Activated CD8-positive, alpha-beta memory T cell treated with anti-CD3 and anti-CD28 coated beads, Interleukin-2, amount 50 U/mL, for 48 hours (primary cell): ENCODE measurements around the gene FSD1.

Experiments
- DNase-seq: peaks from one replicate; pipeline ENCODE4 v3.0.0-alpha.2; 2020

Gene FSD1

DNA sequence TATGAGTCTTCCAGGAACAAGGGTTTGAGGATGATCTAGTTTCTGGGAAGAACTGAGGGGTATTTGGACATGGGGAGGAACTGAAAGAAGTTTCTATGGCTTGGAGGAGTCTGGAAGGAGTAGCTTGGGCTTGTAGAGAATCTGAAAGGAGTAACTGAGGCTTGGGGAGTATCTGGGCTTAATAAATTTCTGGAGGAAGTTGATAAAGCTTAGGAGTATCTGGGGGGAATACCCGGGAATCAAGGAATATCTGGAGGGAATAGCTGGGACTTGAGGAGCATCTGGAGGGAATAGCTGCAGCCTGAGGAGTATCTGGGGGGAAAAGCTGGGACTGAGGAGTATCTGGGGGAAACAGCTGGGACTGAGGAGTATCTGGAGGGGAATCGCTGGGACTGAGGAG, 16.0 kb downstream of the FSD1 start:
- no peak for DNase-seq

DNA sequence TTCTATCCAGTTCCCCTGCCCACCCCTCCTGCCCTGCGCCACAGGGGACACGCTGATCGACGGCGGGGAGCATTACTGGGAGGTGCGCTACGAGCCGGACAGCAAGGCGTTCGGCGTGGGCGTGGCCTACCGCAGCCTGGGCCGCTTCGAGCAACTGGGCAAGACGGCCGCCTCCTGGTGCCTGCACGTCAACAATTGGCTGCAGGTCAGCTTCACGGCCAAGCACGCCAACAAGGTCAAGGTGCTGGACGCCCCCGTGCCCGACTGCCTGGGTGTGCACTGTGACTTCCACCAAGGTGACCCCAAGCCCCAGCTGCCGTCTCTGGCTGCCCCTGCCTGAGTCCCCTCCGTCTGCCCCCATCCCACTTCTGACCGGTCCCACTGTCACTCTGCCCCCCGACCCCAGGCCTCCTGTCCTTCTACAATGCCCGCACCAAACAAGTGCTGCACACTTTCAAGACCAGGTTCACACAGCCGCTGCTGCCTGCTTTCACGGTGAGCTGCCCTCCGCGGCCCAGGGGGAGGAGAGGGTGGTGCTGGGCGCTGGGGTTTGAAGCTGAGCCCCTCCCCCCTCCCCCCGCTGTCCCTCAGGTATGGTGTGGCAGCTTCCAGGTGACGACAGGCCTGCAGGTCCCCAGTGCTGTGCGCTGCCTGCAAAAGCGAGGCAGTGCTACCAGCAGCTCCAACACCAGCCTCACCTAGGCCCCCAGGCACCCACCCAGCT, 18.7 kb downstream of the FSD1 start:
- DNase-seq, result no peak

- DNase-seq, result no peak
Measured at GRCh38 chr19:4323692-4324091, 19.3 kb downstream of the FSD1 start.

GRCh38 chr19:4324228-4324627, 19.8 kb downstream of the FSD1 start:
- DNase-seq, result no peak

GRCh38 chr19:4326215-4326836, 21.9 kb downstream of the FSD1 start:
- no peak for DNase-seq

DNA sequence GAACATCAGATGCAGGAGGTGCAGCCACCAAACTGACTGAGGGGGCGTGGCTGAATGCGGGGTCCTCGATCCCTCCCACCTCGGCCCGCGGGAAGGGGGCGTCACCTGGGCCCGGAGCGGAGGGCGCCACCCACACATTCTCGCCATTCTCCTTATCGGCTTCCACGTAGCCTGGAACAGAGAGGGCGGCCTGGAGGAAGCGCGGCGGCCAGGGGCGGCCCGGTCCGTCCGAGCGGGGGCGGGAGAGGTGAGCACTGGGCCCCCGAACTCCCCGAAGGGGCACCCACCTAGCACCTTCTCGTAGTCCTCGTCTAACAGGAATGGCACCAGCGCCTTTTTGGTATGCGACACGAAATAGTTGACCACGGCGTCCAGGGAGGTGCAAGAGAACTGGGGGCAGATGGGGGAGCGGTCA, 22.4 kb downstream of the FSD1 start:
- no peak for DNase-seq

DNA sequence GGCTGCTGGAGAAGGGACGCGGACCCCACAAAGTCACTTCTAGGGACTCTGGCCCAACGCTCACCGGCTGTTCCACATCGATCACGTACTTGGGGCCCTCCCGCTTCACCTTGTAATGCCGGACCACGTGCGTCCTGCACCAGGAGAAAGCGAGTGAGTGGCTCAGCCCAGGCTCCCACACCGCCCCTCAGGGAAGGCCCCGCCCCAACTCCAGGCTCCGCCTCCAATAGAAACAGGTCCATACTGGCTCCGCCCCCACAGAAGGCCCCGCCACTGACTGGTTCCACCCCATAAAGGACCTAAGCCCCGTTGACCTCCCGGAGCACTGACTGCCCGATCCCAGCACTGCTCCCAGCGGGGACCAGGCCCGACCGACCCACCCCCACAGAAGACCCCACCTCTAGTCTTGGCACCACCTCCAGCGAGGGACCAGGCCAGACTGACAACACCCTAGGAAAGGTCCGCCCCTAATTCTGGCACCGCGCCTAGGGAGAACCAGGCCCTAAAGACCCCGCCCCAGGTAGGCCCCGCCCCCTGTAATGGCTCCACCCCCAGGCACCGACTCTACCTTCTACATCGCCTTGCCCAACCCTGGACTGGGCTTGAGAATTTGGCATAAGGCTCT, 23.0 kb downstream of the FSD1 start:
- DNase-seq, result peak; percentile 91

DNA sequence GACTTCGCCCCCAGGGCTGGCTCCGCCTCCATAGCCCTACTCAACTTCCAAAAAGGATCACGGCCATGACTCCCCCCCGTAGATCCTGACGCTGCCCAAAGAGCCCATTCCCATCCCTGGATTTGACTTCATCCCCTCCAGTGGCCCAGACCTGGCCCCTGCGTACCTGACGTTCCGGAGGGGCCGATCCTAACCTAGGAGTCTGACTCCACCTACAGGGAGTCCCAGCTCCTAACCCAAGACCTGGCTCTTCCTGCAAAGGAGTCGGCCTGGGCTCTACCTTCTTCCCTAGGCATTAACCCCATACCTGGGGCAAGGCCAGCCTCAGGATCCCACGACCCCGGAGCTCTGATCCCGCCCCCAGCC, 23.5 kb downstream of the FSD1 start:
- no peak for DNase-seq

DNA sequence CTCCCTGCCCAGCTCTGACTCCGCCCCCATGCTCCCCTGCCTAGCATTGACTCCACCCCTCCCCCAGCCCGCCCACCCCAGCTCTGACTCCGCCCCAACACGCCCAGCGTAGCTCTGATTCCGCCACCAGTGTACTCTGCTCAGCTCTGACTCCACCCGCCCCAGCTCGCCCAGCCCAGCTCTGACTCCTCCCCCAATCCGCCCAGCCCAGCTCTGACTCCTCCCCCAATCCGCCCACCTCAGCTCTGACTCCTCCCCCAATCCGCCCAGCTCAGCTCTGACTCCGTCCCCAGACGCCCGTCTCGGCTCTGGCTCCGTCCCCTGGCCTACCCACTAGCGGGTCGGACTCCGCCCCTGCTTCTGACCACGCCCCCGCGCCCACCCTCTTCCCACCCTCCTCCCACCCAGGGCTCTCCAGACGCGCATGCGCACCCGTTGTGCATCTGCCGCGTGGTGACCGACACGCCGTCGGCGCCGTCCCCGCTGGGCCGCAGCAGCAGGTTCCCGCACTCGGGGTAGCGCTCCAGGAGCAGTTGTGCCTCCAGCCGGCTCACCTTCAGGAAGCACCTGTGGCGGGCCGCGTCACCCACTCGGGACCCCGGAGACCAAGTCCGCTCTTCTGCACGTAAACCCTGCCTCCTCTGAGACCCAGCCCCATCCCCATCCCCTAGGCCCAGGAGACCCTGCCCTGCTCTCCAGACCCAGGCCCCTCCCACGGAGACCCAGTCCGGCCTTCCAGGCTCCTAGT, 24.0 kb downstream of the FSD1 start:
- DNase-seq, result peak; percentile 100

GRCh38 chr19:4328991-4329681, 24.7 kb downstream of the FSD1 start:
- peak; percentile 85 for DNase-seq

DNA sequence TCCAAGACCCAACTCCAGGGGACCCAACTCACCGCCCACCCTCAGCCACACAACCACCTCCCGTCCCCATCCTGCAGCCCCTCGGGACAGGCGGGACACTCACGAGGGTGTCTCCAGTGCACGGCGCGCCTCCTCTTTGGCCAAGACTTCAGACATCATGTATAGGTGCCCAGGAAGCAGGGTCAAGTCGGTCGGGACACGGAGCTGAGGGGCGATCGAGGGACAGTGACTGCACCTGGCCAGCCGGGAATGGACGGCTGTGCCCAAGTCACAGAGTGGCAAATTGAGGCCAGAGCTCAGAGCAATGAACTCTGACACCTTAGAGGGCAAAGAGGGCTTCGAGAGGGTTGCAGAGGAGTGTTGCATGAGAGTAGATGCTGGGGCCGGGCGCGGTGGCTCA, 25.5 kb downstream of the FSD1 start:
- no peak for DNase-seq

GRCh38 chr19:4334929-4335570, 30.7 kb downstream of the FSD1 start:
- no peak for DNase-seq

- DNase-seq, result no peak
Measured at GRCh38 chr19:4337906-4338440, 33.6 kb downstream of the FSD1 start.

DNA sequence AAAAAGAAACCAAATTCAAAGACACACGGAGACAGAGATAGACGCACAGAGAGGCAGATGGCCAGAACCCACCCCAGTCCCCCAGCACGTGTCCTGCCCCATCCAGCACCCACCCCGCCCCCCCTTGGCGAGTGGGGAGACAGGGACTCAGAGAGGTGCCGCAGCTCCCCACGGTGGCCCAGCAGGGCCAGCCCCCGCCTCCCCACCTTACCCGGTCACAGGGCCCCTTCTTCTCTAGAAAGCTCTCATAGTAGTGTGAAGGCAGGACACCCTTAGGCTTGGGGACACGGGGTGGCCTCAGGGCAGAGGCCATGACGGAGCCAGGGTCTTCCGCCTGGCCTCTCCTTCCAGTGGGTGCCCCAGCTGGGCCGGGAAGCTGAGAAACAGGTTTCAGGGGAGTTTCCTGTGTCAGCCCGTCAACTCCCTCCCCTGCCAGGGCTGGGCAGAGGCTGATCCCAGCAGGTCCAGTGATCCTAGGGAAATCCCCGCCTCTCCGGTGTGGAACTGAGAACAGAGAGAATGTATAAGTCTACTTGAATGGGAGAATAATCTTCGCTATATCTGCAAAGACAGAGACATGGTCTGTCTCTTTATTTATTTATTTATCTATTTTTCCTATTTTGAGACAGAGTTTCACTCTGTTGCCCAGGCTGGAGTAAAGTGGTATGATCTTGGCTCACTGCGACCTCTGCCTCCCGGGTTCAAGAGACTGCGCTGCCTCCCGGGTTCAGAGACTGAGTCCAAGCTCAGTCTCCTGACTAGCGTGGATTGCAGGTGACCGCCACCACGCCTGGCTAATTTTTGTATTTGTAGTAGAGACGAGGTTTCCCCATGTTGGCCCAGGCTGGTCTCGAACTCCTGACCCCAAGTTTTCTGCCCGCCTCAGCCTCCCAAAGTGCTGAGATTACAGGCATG, 34.3 kb downstream of the FSD1 start, which contains the start of gene STAP2:
TSS of gene STAP2 (minus strand) at position 387 of the 915 bp plus-strand sequence. CDS start at position 313, 74 bp downstream.
- DNase-seq, result no peak

- no peak for DNase-seq
Measured at GRCh38 chr19:4342314-4342614, 37.9 kb downstream of the FSD1 start.

DNA sequence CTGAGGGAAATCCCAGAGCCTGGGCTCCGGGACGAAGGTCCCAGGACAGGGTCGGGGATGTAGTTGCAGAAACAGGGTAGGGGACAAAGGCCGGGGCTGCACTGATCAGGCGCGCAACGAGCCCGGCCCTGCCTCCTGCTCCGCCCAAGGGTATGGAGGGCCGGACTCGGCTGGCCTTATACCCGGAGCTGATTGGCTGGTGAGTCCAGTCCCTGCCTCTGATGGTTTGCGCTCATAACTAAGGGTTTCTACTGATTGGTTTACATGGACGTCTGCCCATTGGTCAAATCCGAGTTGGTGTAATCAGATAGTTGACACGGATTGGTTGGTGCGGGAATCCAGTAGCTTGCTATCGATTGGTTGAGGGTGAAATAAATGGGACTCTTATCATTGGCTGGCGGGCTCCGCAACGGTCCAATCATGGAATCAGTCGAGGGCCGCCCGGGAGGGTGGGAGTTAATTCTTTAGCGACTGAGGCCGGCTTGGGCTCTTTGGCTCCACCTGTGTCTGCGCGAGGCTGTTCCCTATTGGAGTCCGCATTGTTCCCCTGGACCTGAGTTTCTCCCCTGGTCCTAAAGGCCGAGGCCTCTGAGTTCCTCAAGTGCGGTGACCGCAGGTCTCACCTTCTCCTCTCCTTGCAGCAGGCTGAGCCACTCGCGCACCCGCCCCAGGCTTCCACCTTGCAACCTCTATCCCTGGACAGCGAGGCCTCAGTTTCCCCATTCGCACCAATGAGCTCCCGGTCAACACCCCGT, 38.4 kb downstream of the FSD1 start:
- DNase-seq, result peak; percentile 92

GRCh38 chr19:4343370-4344307, 39.2 kb downstream of the FSD1 start, which contains the start of gene MPND:
MPND (plus strand) TSS chr19:4343562; CDS start chr19:4343594, 32 bp downstream.
- DNase-seq, result peak; percentile 97

GRCh38 chr19:4345342-4346019, 41.1 kb downstream of the FSD1 start:
- DNase-seq, result no peak

DNA sequence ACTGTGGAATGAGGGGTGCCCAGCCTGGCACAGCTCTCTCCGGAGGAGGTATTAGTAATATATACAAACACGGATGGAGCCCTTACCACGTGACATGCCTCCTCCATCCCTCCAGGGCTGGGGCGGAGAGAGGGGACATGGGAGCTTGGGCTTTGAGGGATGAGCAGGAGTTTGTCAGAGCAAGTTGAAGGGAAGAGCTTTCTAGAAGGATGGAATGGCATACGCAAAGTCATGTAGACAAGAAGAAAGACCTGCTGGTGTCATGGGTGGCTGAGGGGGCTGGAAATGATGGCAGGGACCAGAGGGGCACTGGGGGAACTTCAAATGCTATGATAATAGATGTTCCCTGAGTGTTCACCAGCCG, 41.6 kb downstream of the FSD1 start:
- no peak for DNase-seq
